GM19468 (cell line): ENCODE data around the gene HERPUD1.

Experiments
- ATAC-seq: cut with Tn5 transposase; IDR thresholded peaks from one replicate; pipeline ENCODE4 v1.9.1; 2021; ENCODE audit warnings: mild to moderate bottlenecking, moderate library complexity, moderate number of reproducible peaks; ENCODE audit not compliant: unreplicated experiment; ENCODE audit errors: extremely low read depth

The HERPUD1 gene

DNA sequence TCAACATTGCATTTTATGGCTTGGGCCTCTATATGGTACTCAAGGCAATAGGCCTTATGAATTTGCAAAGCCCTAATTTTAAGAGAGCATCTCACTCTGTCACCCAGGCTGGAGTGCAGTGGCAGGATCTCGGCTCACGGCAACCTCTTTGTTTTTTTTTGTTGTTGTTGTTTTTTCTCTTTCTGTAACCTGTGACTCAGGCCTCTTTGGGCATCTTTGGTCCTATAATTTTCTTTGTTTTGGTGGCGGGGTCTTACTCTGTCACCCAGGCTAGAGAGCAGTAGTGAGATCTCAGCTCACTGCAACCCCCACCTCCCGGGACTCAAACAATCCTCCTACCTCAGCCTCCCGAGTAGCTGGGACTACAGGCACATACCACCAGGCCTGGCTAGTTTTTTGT lies 21.8 kb upstream of the HERPUD1 start:
- ATAC-seq, result no peak

DNA sequence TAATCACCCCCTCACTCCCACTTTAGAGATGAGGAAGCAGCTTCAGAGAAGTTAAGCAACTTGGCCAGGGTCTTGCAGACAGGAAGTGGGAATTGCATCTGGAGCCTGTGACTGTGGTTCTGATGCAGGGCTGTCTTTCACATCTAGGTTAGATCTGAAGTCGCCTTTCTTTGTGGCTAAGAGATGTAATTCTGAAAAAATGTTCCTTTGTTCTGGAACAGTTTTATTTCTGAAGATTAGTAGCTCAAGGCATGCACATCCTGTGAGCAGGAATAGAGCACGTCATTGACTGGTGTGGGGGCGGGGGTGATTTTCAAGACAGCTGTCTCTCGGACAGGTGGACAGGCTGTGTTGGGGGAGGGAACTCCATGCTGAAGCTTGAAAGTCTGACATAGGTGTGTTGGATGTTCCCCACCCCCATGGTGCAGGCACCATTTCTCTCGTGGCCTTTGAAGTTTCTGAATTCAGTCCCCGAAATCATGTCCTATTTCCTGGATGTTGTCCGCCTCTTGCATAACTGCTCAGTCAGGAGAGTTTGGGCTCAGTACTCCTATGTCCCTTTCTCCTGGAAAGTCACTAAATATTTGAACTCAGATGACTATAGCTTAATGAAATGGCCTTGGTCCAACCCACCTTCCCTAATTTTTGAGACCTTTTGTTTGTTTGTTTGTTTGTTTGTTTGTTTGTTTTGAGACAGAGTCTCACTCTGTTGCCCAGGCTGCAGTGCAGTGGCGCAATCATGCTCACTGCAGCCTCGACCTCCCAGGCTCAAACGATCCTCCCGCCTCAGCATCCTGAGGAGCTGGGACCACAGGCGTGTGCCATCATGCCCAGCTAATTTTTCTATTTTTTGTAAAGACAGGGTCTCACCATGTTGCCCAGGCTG lies 21.0 kb upstream of the HERPUD1 start:
- ATAC-seq, result no peak

DNA sequence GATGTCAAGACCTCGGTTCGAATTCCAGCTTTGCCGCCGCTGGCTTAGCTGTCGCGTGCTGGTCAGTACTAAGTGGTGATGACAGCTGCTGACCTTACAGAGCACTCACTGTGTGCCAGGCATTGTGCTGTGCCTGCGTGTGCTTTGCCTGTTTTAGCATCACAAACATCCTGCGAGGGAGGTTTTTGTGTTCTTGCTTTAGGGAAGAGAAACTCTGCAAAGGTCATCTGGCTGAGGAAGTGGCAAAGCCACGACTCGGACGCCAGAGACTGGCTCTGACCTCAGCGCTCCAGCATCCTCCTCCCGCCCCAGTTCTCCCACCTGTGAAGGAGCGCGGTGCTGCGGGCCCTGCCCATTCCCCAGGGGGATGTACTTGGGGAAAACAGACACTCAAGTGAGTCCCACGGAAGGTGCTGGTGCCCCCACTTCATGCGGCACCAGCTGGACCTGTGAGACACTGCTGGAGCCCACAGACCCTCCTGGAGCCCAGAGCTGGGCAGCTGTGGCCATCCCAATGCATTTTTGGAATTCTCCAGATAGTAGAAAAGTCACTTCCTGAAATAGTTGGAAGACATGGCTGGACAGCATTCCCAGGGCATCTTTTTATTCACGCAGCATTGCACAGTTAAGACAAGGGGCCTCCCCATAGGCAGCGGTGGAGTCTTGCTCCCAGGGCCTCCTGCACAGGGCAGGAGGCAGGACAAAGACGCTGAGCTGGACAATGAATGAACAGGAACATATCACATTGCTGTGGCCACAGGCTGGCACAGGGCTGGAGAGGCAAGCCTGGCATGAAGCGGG lies 20.0 kb upstream of the HERPUD1 start:
- peak; percentile 30 for ATAC-seq

DNA sequence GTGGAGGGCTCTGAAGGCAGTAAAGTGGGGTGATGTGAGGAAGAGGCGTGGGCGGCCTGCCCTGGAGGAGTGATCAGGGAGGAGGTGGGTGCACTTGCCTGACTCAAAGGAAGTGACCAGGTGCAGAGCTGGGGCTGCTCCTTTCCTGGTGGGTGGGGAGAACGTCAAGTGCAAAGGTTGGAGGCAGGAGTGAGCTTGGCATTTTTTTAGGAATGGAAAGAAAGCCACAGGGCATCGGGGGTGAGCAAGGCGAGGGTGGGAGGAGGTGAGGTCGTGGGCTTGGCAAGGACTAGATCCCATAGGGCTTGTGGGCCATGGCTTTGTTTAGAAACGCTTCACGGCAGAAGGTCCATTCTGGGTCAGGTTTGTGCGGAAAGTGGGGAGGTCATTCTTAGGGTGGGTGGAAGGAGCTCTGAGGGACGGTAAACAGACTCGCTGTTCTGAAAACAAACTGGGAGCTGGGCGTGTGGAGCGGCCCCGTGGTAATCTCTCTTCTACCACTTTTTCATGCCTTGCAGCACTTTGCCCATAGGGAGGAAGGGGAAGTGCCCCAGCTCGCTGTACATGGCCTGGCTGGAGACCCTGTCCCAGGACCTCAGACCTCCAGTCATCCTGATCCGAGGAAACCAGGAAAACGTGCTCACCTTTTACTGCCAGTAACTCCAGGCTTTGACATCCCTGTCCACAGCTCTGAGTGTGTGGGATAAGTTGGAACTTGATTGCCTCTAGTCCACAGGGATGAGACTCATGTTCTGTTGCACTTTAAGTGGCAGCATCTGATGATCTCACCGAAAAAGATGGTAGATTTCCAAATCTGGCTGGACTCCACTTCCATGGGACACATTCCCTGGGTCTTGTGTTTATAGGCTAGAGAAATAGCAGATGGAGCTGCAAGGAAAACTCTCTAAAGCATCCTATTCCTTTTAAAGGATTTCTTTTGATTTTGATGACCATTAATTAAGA lies 18.9 kb upstream of the HERPUD1 start:
- no peak for ATAC-seq

DNA sequence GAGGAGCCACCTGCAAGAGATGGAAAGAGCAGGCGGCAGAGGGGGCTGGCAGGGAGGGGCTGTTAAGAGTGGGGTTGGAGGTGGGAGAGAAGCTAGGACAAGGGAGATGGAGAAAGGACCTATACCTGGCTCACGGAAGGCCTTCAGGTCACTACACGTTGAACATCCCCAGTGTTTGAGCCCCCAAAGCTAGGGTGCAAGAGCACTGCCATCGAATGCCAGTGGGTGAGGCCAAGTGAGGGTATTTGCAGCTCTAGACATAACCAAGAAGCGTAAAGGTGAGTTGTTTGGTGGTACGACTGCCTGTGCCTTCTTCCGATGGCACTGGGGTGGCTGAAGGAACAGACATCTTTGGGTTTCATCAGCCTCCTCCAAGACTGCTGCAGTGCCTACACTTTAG lies 17.0 kb upstream of the HERPUD1 start:
- ATAC-seq, result no peak

DNA sequence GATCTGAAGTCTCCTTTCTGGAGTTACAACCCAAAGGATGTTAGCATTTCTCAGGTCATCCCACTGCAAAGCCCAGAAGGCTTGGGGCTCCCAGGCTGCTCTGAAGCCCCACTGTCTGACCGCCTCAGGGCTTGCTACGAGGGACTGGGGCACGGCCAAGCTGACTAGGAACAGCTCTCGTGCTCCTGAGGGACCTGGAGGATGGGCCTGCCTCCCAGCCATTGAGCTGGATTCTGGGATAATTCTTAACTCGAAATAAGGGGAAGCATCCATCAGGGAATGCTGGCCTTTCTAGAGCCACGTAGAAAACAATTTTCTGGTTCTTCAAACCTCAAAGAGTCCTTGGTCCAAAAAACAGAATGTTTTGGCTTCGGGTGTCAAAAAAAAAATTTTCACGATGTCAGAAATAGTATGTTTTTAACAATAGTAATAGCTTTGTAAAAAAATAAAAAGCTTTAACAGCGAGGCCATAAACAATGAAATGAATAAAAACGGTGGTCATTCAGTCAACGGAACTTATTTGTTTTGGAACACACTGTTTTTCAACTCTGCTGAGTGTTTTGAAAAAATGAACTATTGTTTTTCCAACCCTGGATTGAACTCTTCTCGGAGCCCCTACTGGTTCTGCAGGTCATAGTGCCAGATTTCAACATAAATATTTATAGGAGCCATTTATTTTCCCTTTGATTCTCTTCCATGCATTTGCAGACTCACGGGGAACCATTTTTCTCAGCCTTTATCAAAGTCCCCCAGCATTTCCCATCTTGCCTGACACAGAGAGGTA lies 16.4 kb upstream of the HERPUD1 start:
- no peak for ATAC-seq

DNA sequence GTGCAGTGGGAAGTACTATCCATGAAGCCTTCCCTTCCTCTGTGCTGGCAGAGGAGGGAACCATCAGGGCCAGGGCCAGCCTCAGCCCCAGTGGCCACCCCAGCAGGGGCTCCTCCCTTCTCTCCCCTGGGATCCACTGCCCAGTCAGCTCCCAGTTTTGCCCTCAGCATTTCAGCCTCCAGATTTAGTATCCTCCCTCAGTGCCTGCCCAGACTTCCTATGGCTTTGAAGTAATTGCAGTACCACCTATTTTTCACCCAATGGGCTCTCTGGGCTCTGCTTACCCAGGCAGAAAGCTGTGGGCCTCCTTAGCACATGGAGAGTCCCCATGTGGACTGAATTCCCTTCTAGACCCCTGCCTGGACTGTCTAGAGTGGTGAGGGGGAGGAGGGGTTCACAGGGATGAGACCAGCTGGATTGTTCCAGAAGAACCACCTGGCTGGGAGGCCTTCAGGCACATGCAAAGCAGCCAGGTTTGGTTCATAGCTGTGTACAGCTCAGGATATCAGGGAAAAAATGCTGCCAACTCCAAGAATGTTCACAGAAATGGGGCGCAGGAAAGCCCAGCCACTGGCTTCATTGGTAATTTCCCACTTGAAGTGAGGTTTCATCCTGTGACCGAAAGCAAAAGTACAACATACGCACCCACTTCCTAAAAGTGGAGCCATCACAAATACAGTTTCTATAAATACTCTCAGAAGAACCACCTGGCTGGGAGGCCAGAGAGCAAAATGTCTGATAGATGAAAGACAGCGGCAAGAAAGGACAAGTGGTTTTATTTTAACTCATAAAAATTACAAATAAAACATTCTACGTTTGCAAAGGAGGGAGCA lies 15.2 kb upstream of the HERPUD1 start:
- peak; percentile 41 for ATAC-seq

DNA sequence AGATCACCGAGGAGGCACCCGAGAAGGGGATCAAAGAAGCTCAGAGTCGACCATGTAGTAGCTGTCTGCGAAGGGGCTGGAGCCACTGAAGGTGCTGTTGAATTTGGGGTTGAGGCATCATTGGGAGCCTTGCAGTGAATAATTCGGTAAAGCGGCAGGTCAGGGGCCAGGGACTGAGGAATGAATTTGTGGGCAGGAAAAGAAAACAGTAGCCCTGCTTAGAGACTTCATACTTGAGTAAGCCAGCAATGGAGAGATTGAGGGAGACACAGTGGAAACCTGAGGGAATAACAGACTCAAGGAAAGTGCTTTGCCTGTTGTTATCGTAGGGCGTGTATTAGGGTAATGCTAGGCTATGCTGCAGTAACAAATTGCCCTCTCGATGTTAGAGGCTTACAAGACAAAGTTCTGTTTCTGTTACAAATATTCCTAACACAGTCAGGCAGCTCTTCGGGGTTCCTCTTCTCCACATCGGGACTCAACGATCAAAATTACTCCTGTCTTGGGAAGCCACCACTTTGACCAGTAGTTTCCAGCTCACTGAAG lies 13.4 kb upstream of the HERPUD1 start:
- no peak for ATAC-seq

DNA sequence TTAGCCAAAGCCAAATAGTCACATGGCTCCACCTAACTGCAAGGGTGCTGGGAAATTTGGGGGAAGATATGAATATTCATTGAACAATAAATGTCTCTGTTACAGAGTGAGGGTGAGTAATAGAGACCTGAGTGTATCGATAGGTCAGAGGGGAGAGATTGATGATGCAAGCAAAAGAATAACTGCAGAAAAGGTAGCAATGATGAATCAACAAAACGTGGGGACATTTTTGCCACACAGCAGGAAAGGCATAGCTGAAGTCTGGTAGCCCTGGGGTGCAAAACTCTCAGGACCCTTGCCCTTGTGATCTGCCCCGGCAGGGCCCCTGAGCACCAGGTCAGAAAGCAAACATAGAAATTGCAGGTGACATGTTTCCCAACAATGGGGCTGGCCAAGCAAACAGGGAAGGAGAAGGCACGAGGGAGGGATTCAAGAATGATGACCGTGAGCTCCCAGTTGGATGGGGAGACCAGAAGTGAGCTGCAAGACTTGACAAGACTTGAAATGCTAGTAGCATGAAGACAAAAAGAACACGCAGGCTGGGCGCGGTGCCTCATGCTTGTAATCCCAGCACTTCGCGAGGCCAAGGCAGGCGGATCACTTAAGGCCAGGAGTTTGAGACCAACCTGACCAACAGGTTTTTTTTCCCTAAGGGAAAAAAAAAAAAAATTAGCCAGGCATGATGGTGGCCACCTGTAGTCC lies 12.7 kb upstream of the HERPUD1 start:
- no peak for ATAC-seq

DNA sequence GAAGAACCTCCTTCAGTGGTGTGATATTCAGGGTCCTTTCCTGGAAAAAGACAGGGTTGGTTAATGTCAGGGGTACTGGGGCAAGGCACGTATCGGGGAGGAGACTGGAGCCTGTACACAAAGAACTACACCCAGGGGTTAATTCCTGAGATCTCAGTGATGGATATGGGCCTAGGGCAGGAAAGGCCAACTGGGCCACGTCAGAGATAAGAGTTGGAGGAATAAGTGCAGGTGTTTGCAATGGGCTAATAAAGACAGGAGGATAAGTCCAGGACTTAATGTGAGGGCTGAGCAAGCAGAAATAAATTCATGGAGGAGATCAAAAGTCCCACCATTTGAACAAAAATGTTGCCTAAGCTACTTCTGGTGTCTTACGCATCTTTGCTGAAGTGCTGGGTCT lies 10.4 kb upstream of the HERPUD1 start:
- ATAC-seq, result no peak

DNA sequence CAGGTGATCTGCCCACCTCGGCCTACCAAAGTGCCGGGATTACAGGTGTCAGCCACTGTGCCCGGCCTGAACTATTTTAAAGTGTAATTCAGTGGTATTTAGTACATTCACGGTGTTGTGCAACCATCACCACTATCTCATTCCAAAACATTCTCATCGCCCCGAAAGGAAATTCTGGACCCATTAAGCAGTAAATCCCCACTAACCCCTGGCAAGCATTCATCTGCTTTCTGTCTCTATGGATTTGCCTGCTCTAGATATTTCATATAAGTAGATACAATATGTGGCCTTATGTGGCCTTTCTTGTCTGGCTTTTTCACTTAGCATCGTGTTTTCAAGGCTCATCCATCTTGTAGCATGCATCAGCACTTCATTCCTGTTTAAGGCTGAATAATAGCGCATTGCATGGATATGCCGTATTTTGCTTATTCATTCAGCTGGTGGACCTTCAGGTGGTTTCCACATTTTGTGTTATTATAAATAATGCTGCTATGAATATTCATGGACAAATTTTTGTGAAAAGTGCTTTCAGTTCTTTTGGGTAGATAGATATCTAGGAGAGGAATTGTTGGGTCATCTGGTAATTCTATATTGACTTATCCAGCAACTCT lies 8.4 kb upstream of the HERPUD1 start:
- ATAC-seq, result no peak

DNA sequence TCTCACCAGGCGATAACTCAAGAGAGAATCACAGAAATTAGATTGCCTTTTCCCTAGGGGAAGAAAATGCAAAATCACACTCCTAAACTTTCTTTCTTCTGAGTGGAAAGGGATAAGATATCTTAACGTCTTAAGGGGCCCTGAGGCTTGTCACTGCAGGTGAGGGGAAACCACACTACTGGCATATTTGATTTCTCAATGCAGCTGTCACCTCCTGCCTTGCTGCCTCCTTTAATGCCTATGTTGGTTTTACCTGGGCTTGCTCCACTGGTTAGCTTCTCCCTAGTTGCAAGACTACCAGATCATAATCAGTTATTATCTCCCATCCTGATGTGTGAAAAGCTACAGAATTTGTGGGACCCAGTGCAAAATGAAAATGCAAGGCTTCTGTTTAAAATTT lies 4.5 kb upstream of the HERPUD1 start:
- ATAC-seq, result no peak

DNA sequence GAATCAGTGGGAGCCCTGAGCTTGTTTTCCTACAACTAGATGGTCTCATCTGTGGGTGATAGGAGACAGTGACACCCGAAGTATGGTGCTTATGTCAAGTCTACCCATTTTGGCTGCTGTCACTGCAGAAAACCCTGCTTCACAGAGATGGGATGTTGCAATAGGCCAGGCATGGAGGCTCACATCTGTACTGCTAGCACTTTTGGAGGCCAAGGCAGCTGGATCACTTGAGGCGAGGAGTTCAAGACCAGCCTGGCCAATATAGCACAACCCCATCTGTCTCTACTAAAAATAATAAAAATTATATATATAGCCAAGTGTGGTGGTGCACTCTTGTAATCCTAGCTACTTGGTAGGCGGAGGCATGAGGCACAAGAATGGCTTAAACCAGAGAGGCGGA lies 2.3 kb upstream of the HERPUD1 start:
- ATAC-seq, result no peak

DNA sequence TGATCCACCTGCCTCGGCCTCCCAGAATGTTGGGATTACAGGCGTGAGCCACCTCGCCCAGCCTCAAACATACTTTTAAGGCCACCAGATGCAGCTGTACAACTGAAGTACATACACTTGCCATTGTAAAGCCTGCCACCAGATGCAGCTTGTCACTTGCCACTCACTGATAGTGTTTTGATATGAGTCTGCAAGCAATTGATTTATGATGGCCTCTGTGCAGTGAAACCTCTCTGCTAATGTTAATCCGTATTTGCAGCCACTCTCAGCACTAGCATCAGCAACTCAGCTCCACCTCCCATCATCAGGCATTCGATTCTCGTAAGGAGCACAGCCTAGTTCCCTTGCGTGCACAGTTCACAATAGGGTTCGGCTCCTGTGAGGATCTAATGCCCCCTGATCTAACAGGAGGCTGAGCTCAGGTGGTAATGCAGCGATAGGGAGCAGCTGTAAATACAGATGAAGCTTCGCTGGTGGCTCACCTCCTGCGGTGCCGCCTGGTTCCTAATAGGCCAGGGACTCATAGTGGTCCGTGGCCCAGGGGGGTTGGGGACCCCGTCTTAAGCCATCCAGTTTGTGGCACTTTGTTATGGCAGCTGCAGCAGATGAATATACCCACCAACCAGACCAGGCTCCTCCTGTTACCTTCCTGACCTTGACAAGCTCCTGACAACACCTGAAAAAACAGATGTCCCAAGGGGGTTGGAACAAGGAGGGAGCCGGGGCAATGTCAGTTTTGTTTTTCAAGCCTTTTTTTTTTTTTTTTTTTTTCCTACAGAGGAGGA lies 1.3 kb upstream of the HERPUD1 start:
- ATAC-seq, result no peak

DNA sequence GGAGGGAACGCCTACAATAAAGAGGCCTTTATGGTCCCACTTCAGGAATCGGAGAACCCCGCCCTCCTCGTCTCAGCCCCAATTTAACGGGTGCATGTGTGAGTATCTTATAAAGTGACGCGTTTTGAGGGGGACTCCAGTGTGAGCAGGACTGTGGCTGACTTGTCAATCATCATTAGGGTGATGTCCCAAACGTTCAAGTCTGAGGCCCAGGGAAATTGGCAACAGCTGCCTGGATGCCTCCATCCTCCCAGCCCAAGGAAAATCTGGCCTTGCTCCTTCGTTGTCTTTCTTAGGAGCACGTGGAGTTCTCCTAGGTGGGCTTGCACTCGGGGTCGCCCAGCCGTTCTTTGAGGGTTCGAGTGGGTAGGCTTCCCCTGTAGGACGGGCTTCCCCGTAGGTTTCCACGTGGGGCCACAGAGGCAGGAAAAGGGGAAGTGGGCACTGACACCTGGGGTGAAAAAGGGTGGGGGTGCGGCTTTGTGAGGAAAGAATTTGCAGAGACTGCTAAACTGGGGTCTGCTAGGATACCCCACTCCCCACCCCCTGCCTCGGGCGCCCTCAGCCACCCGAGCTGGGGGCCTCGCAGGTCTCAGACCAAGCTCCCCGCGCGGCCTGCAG lies 561 bp upstream of the HERPUD1 start:
- peak; percentile 1 for ATAC-seq
